Inflammatory macrophage treated with lipopolysaccharide for 1 hour (primary cell): ENCODE results near the gene MAGEA8.
"Not testable (repeated sequence)": the region's sequence is repeated elsewhere in the genome, so short reads cannot be mapped to it uniquely, and the experiment has no call there.

Experiments used
- DNase-seq, 2 donors: peaks; one replicate each; pipeline ENCODE4 v3.0.0-alpha.2; 2020 to 2022

The MAGEA8 gene

DNA sequence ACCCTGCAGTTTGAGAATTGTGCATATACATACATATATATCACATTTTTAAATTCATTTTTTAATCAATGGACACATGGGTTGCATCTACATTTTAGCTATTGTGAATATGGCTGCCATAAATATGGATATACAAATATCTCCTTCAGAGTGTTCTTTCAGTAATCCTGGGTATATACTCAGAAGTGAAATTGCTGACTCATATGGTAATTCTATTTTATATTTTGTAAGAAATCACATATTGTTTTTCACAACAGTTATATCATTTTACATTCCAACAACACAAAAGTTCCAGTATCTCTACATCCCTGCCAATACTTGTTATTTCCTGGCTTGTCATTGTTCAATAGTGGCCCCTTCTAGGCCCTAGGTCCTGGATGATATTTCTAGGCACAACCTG, 27.7 kb downstream of the MAGEA8 start:
- no peak for DNase-seq

GRCh38 chrX:149909324-149910177, 28.6 kb downstream of the MAGEA8 start:
- no peak for DNase-seq

- no peak for DNase-seq
Measured at GRCh38 chrX:149910178-149910695, 29.3 kb downstream of the MAGEA8 start.

- no peak for DNase-seq
Measured at GRCh38 chrX:149916745-149917392, 35.9 kb downstream of the MAGEA8 start.

DNA sequence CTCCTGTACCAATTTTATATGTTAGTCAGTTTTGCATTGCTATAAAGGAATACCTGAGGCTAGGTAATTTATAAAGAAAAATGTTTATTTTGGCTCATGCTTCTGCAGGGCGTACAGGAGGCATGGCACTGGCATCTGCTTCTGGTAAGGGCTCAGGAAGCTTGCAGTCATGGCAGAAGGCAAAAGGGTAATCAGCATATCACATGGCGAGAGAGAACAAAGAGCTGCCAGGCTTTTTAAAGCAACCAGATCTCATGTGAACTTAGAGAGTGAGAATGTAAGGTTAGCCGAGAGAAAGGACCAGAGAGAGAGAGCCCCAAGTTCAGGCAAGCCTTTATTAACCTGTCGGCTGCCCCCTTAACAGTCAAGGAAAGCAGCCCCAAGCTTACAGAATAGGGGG, 42.9 kb downstream of the MAGEA8 start:
- not testable (repeated sequence) for DNase-seq

GRCh38 chrX:149924434-149924833, 43.5 kb downstream of the MAGEA8 start:
- not testable (repeated sequence) for DNase-seq

- DNase-seq, result not testable (repeated sequence)
Measured at GRCh38 chrX:149927245-149927963, 46.4 kb downstream of the MAGEA8 start.

DNA sequence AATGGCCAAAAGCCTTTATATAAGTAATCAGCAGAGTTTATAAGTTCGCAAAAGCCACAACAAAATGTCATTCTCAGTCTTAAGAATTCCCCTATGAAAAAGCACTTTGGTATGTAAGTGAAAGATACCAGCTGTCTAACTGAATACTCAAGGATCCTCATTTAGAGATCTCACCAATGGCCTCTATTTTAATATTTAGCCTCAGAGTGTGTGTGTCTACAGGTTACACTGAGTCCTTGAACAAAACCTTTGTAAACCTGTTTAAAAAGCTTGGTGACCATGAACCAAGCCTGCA, 46.9 kb downstream of the MAGEA8 start:
- not testable (repeated sequence) for DNase-seq

GRCh38 chrX:149928635-149929034, 47.7 kb downstream of the MAGEA8 start:
- not testable (repeated sequence) for DNase-seq

DNA sequence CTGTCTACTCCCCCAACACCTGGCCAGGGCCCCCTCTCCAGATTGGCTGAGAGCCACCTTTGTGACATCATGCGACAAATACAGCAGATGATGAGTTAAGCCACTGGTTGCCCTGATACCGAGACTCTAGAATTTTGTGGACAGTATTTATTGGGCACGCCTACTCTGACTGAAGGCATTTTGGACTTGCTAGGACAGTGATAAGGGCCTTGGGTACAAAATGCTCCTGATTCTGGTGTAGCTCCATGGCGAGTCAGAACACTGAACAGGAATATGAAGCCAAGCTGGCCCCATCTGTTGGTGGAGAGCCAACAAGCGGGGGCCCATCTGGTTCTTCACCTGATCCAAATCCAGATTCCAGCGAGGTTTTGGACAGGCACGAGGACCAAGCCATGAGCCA, 48.4 kb downstream of the MAGEA8 start, which contains the start of gene HSFX4:
Gene HSFX4 (plus strand): TSS at position 174 of the 400 bp plus-strand sequence. CDS start 72 bp downstream, at position 246.
- DNase-seq, result not testable (repeated sequence)

GRCh38 chrX:149931355-149931754, 50.4 kb downstream of the MAGEA8 start:
- DNase-seq, result not testable (repeated sequence)

GRCh38 chrX:149932150-149932549, 51.2 kb downstream of the MAGEA8 start:
- DNase-seq, result not testable (repeated sequence)

DNA sequence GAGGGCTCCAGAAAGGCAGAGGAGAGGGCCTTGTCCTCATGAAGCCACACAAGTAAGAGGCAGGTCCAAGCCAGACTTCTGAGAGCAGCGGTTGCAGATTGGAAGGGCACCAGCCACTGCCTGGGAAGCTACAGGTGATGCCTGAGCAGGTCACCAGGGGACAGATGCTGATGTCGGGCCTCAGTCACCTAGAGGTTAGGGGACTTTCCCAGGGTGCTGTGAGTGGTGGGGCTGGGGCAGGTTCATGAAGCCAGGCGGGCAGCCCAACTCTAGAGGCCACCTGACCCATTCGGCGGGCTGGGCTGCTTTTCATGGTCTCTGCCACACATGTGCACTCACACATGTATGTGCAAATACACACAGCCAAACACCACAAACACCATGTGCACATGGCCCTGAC, 52.0 kb downstream of the MAGEA8 start:
- not testable (repeated sequence) for DNase-seq

DNA sequence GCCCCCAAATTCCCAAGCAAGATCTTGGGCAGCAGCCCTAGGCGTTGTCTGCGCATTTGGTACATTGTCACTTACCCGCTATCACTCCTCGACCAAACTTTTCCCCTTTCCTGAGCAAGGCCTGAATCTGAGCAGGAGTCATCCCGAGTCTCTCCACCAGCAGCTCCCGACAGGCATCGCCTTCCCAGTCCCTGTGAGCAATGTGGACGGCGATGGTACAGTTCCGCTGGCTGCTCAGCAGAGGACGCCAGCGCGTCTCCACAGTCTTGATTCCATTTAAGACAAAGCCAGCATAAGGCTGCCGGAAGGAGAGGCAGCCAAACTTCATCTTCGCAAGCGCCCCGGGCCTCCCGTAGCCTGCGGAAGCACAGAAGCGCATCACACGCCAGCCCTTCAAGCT, 52.6 kb downstream of the MAGEA8 start:
- DNase-seq, result not testable (repeated sequence)
